Vagina (tissue), 2 donors: Measurements from ENCODE around the gene PKN3.

Experiments
- CTCF ChIP-seq, 3 experiments: fragments of 450-650 bp in 2 of 3; fragments of 200-600 bp in 1 of 3; sonication (generic) in 1 of 3; IDR thresholded peaks; one replicate each; pipeline ENCODE4 v1.5.1; 2017 to 2019; ENCODE audit warnings: antibody characterized with exemption in 3 of 3, mild to moderate bottlenecking in 2 of 3, moderate library complexity in 2 of 3
- POLR2A ChIP-seq, 2 donors: fragments of 450-650 bp; IDR thresholded peaks; one replicate each; pipeline ENCODE4 v1.6.1; 2017; ENCODE audit warnings: antibody characterized with exemption in 2 of 2, mild to moderate bottlenecking in 2 of 2, moderate library complexity in 2 of 2
- POLR2AphosphoS5 ChIP-seq, 2 donors: sonication (generic); formaldehyde crosslinking; IDR thresholded peaks; one replicate each; pipeline ENCODE4 v1.9.0; 2017; ENCODE audit warnings: antibody characterized with exemption in 2 of 2, mild to moderate bottlenecking in 2 of 2, low read depth in 1 of 2; ENCODE audit not compliant: insufficient read depth in 1 of 2

GRCh38 chr9:128729766-128730517 lies 27.6 kb downstream of the PKN3 start:
- TF ChIP-seq CTCF (IDR thresholded peaks at IDR 0.05) (no peak), POLR2A (IDR thresholded peaks at IDR 0.05) (no peak), POLR2AphosphoS5 (IDR thresholded peaks at IDR 0.05; ENCODE audit: insufficient read depth in 1 of 2, low read depth in 1 of 2) (no peak)
